ENCODE data around the gene PHLDA2. TPM values are rescaled to one million over a fixed set of nuclear protein-coding genes. Genes with fewer than 3 reads are reported as not detected.

Gene PHLDA2
- total and polyA plus RNA-seq, 2 donors (not counting 3 experiments of a cell fraction or from before 2014, with no cell fraction given), result 38.5 to 44.5 TPM

- Histone ChIP-seq H2AFZ (ENCODE audit: low read depth, low read length) (no peak overlapping the region), H3K9ac (replicated peaks; ENCODE audit: extremely low read depth, insufficient read depth, low read length) (no peak overlapping the region), H3K9me1 (replicated peaks; ENCODE audit: control insufficient read depth, extremely low read depth, insufficient read depth, low read length) (no peaks in the 10 kb centered on the region), H3K9me3 (replicated peaks; ENCODE audit: control insufficient read depth, insufficient read depth, low read length) (no peaks in the 10 kb centered on the region), H3K27ac (ENCODE audit: insufficient read depth, low read depth, low read length) (no peak overlapping the region), H3K27me3 (ENCODE audit: control insufficient read depth in 2 of 2, insufficient read depth in 2 of 2, low read length in 2 of 2) (no peaks in the 10 kb centered on the region), H3K4me2 (ENCODE audit: insufficient read depth, low read length) (no peak overlapping the region), H3K4me1 (ENCODE audit: control insufficient read depth, extremely low read depth, insufficient read depth, low read length) (peaks cover 9% of the 10 kb centered on the region), H4K20me1 (replicated peaks; ENCODE audit: control insufficient read depth, extremely low read depth, insufficient read depth, low read length) (no peaks in the 10 kb centered on the region), H3K4me3 (replicated peaks in 1 of 3; ENCODE audit: insufficient read depth in 1 of 3, low read depth in 1 of 3, low read length in 3 of 3) (no peak overlapping the region), H3K36me3 (ENCODE audit: control insufficient read depth in 2 of 2, extremely low read depth in 1 of 2, insufficient read depth in 2 of 2, low read length in 2 of 2) (no peaks in the 10 kb centered on the region), H3K79me2 (ENCODE audit: control insufficient read depth, insufficient read depth, low read length) (peaks cover 28% of the 10 kb centered on the region)
- FAIRE-seq, result no peak
- BruUV-seq (replicated peaks), result no TSS peak
- intact Hi-C loops (cut with micrococcal nuclease) (no loop called here), dilution Hi-C loops (cut with MboI; ENCODE audit: extremely low pct_ligation_motif_present, low sequenced_read_pairs) (no loop called here)
- ChIA-PET CTCF (interaction anchor here (0.6 to 1.8 kb wide), 6 partner anchors 24 to 392 kb away, joined by 3 to 9 read pairs (median 3); no protein-coding TSS in a partner anchor), POLR2A (no interaction called here)
- DNase-seq (ENCODE audit: low read depth, low spot score), result no peak
- TF ChIP-seq MYC (IDR thresholded peaks at IDR 0.05; ENCODE audit: low read depth, low read length), result no peak
- no peak for TF ChIP-seq POLR2A (IDR thresholded peaks at IDR 0.05; ENCODE audit: low read depth, low read length)
- TF ChIP-seq, protein P1, sequence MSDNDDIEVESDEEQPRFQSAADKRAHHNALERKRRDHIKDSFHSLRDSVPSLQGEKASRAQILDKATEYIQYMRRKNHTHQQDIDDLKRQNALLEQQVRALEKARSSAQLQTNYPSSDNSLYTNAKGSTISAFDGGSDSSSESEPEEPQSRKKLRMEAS (IDR thresholded peaks at IDR 0.05; ENCODE audit: insufficient read depth, insufficient read length), result no peak
- TF ChIP-seq GATA2 (IDR thresholded peaks at IDR 0.05; ENCODE audit: insufficient read depth, insufficient read length, low read depth, low read length), result no peak
- TF ChIP-seq CTCF (IDR thresholded peaks at IDR 0.05; ENCODE audit: extremely low read depth in 1 of 2, insufficient read depth in 1 of 2, low read depth in 1 of 2, low read length in 2 of 2), result no peak
- TF ChIP-seq JUN (IDR thresholded peaks at IDR 0.05; ENCODE audit: borderline replicate concordance, insufficient read depth, insufficient read length, low read depth), result no peak
- no peak for TF ChIP-seq EZH2 (IDR thresholded peaks at IDR 0.05; ENCODE audit: borderline replicate concordance, low read depth, low read length, severe bottlenecking)
- no peak for TF ChIP-seq POLR2AphosphoS5 (IDR thresholded peaks at IDR 0.05; ENCODE audit: insufficient read depth, low read depth, low read length)
- no peak for TF ChIP-seq FOS (IDR thresholded peaks at IDR 0.05; ENCODE audit: borderline replicate concordance, insufficient read depth, low read length)
Measured at GRCh38 chr11:2924821-2925675, 4.2 kb downstream of the PHLDA2 start.

Measured in endothelial cell of umbilical vein (primary cell).